Aorta (tissue), 5 donors: ENCODE measurements around the gene EBF4. TPM values are rescaled to one million over a fixed set of nuclear protein-coding genes. Genes with fewer than 3 reads are reported as not detected.

Experiments
- ATAC-seq: fragments of 200-7000 bp; cut with Tn5 transposase; one replicate; pipeline ENCODE4 v1.9.1; 2022; ENCODE audit warnings: moderate library complexity; ENCODE audit not compliant: low FRiP score
- DNase-seq, 2 donors: peaks; one replicate each; pipeline ENCODE4 v3.0.0-alpha.2; 2020
- H3K27ac ChIP-seq, 2 donors: one replicate each; pipeline ENCODE4 v1.5.1; 2013; ENCODE audit warnings: low read length in 2 of 2, mild to moderate bottlenecking in 2 of 2, moderate library complexity in 2 of 2, control low read depth in 1 of 2, inconsistent platforms in 1 of 2, low read depth in 1 of 2
- H3K27me3 ChIP-seq, 2 donors: one replicate each; pipeline ENCODE4 v1.6.1; 2013; ENCODE audit warnings: control low read depth in 1 of 2, low read length in 1 of 2, mild to moderate bottlenecking in 1 of 2, moderate library complexity in 1 of 2; ENCODE audit not compliant: insufficient read depth in 2 of 2, control insufficient read depth in 1 of 2
- H3K36me3 ChIP-seq, 2 donors: one replicate each; pipeline ENCODE4 v1.6.1; 2013; ENCODE audit warnings: control low read depth in 1 of 2, low read length in 1 of 2, mild to moderate bottlenecking in 1 of 2; ENCODE audit not compliant: insufficient read depth in 2 of 2, control insufficient read depth in 1 of 2
- H3K4me1 ChIP-seq, 2 donors: one replicate each; pipeline ENCODE4 v1.6.1; 2013; ENCODE audit warnings: low read length in 2 of 2, control low read depth in 1 of 2, mild to moderate bottlenecking in 1 of 2, moderate library complexity in 1 of 2; ENCODE audit not compliant: insufficient read depth in 2 of 2, control insufficient read depth in 1 of 2
- H3K4me3 ChIP-seq, 2 donors: one replicate each; pipeline ENCODE4 v1.5.1; 2013; ENCODE audit warnings: low read length in 2 of 2, control low read depth in 1 of 2, mild to moderate bottlenecking in 1 of 2
- H3K9me3 ChIP-seq: one replicate; pipeline ENCODE4 v1.6.1; 2013; ENCODE audit warnings: mild to moderate bottlenecking, low read length; ENCODE audit not compliant: control insufficient read depth
- WGBS, 2 donors: extraction: QIAGEN DNeasy Blood & Tissue Kit; methylation state at CpG; one replicate each; pipeline ENCODE4 v1.1.7; 2013; 5-methylcytosine and 5-hydroxymethylcytosine counted together
- intact Hi-C, 2 donors: fragments of 100-400 bp; cut with DNase I; formaldehyde crosslinking; loops; one replicate each; pipeline versions ENCODE4 v1.14.2 to v1.15.0; 2022
- polyA plus RNA-seq, 2 donors: library from polyadenylated mRNA; stranded (reverse); fragments of 200-250 nt; gene quantifications; one replicate each; pipeline ENCODE4 v1.2.3, GENCODE V29; 2013
- total RNA-seq, 2 donors: library from RNA; stranded (reverse); fragmentation: NEBNext Ultra II Directional; extraction: Animal tissue kit (Norgen Biotek cat#: 25700); gene quantifications; one replicate each; pipeline ENCODE4 v1.2.1, GENCODE V29; 2021
- donor health status: healthy with polysubstance abuse.
- donor health status: Bipolar disorder and iron deficiency.
- donor health status: DM: no; HTN: no; CAD: no.
- donor health status: DM: no; HTN: no; CAD: no.
- donor health status: DM: yes; HTN: yes; CAD: no.

Gene EBF4
- total and polyA plus RNA-seq, 4 donors = 10.8 to 30.3 (median 18.3) TPM

- ATAC-seq (no peak), DNase-seq (no peak)
- Histone ChIP-seq H3K27ac (no peak overlapping the region), H3K27me3 (peaks cover 0 to 2% of the 10 kb centered on the region in 2 donors), H3K9me3 (no peaks in the 10 kb centered on the region), H3K4me1 (no peaks in the 10 kb centered on the region), H3K36me3 (peaks cover 0 to 15% of the 10 kb centered on the region in 2 donors), H3K4me3 (no peak overlapping the region)
- WGBS, 2 donors = 89 to 94% methylated on average over 3 of the region's 3 CpGs
- intact Hi-C loops = loop anchor here (5.0 to 10.0 kb wide), 3 partner anchors 128 to 1330 kb away; partner anchors contain the start of genes SDCBP2 (in 1 of the 2) and SNRPB (in 1 of the 2)
Measured at GRCh38 chr20:2654831-2655230, 37.7 kb upstream of the EBF4 start.

- 91 to 92% methylated on average over 17 of the region's 17 CpGs for WGBS, 2 donors
- intact Hi-C loops = loop anchor here (10.0 kb wide), 2 partner anchors 181 to 1331 kb away; partner anchors contain the start of genes SDCBP2 (in 1 of the 2) and SNRPB (in 1 of the 2)
- no peak for ATAC-seq
- no peak overlapping the region for H3K27ac ChIP-seq
- peaks cover 0 to 2% of the 10 kb centered on the region in 2 donors for H3K27me3 ChIP-seq
- peaks cover 0 to 18% of the 10 kb centered on the region in 2 donors for H3K36me3 ChIP-seq
- no peak for DNase-seq
- H3K4me3 ChIP-seq = no peak overlapping the region
- H3K9me3 ChIP-seq = no peaks in the 10 kb centered on the region
- no peaks in the 10 kb centered on the region for H3K4me1 ChIP-seq
Measured at GRCh38 chr20:2655331-2656116, 37.1 kb upstream of the EBF4 start.

- Histone ChIP-seq H3K36me3 (peaks cover 0 to 20% of the 10 kb centered on the region in 2 donors), H3K9me3 (no peaks in the 10 kb centered on the region), H3K4me1 (no peaks in the 10 kb centered on the region), H3K27me3 (peaks cover 0 to 2% of the 10 kb centered on the region in 2 donors), H3K4me3 (no peak overlapping the region), H3K27ac (no peak overlapping the region)
- 88 to 91% methylated on average over 12 of the region's 12 CpGs for WGBS, 2 donors
- DNase-seq = no peak
- intact Hi-C loops = loop anchor here (10.0 kb wide), 2 partner anchors 182 to 1332 kb away; partner anchors contain the start of genes SDCBP2 (in 1 of the 2) and SNRPB (in 1 of the 2)
- no peak for ATAC-seq
Measured at GRCh38 chr20:2656471-2657117, 36.0 kb upstream of the EBF4 start.

GRCh38 chr20:2657241-2657640 is 35.3 kb upstream of the EBF4 start:
- DNase-seq (no peak), ATAC-seq (no peak)
- H3K4me1 ChIP-seq = no peaks in the 10 kb centered on the region
- H3K27me3 ChIP-seq = peaks cover 0 to 2% of the 10 kb centered on the region in 2 donors
- H3K27ac ChIP-seq = no peak overlapping the region
- WGBS, 2 donors = 59 to 65% methylated on average over 5 of the region's 5 CpGs
- intact Hi-C loops = loop anchor here (10.0 kb wide), 2 partner anchors 182 to 1332 kb away; partner anchors contain the start of genes SDCBP2 (in 1 of the 2) and SNRPB (in 1 of the 2)
- H3K4me3 ChIP-seq = no peak overlapping the region
- H3K9me3 ChIP-seq = no peaks in the 10 kb centered on the region
- peaks cover 0 to 20% of the 10 kb centered on the region in 2 donors for H3K36me3 ChIP-seq

- no peaks in the 10 kb centered on the region for H3K4me1 ChIP-seq
- 74% methylated on average over 5 of the region's 5 CpGs for WGBS, 2 donors
- H3K27me3 ChIP-seq = no peaks in the 10 kb centered on the region
- H3K9me3 ChIP-seq = no peaks in the 10 kb centered on the region
- peaks cover 0 to 20% of the 10 kb centered on the region in 2 donors for H3K36me3 ChIP-seq
- no peak overlapping the region for H3K27ac ChIP-seq
- no peak for DNase-seq
- intact Hi-C loops = loop anchor here (10.0 kb wide), 2 partner anchors 183 to 1333 kb away; partner anchors contain the start of genes SDCBP2 (in 1 of the 2) and SNRPB (in 1 of the 2)
- ATAC-seq = no peak
- no peak overlapping the region for H3K4me3 ChIP-seq
Measured at GRCh38 chr20:2657674-2658073, 34.9 kb upstream of the EBF4 start.

- no peaks in the 10 kb centered on the region for H3K9me3 ChIP-seq
- H3K27ac ChIP-seq = no peak overlapping the region
- H3K4me1 ChIP-seq = no peaks in the 10 kb centered on the region
- WGBS, 2 donors = 71 to 74% methylated on average over 13 of the region's 13 CpGs
- intact Hi-C loops = loop anchor here (10.0 kb wide), 2 partner anchors 184 to 1334 kb away; partner anchors contain the start of genes SDCBP2 (in 1 of the 2) and SNRPB (in 1 of the 2)
- H3K36me3 ChIP-seq = peaks cover 0 to 20% of the 10 kb centered on the region in 2 donors
- ATAC-seq = no peak
- H3K27me3 ChIP-seq = no peaks in the 10 kb centered on the region
- DNase-seq = no peak
- H3K4me3 ChIP-seq = no peak overlapping the region
Measured at GRCh38 chr20:2658414-2659354, 33.9 kb upstream of the EBF4 start.

GRCh38 chr20:2659547-2659946 is 33.0 kb upstream of the EBF4 start:
- H3K36me3 ChIP-seq = peaks cover 0 to 20% of the 10 kb centered on the region in 2 donors
- H3K9me3 ChIP-seq = no peaks in the 10 kb centered on the region
- no peak for DNase-seq
- H3K4me3 ChIP-seq = no peak overlapping the region
- H3K4me1 ChIP-seq = no peaks in the 10 kb centered on the region
- no peak overlapping the region for H3K27ac ChIP-seq
- no peaks in the 10 kb centered on the region for H3K27me3 ChIP-seq
- ATAC-seq = no peak
- 87 to 88% methylated on average over 10 of the region's 10 CpGs for WGBS, 2 donors
- intact Hi-C loops = loop anchor here (10.0 kb wide), 2 partner anchors 185 to 1335 kb away; partner anchors contain the start of genes SDCBP2 (in 1 of the 2) and SNRPB (in 1 of the 2)
